GM06990 (cell line): Measurements from ENCODE around the gene TRMU.

Experiments used
- DNase-seq: peaks from one replicate; pipeline ENCODE4 v3.0.0-alpha.2; 2011; ENCODE audit not compliant: insufficient read length; ENCODE audit errors: extremely low read depth
- H3K27me3 ChIP-seq: replicated peaks from 2 replicates; pipeline ENCODE4 v1.6.0; 2011; ENCODE audit warnings: low read length; ENCODE audit not compliant: control insufficient read depth, insufficient read depth
- H3K36me3 ChIP-seq: 2 replicates; pipeline ENCODE4 v1.5.1; 2011; ENCODE audit warnings: low read length; ENCODE audit not compliant: control insufficient read depth, insufficient read depth
- H3K4me3 ChIP-seq: replicated peaks from 2 replicates; pipeline ENCODE4 v1.5.1; 2011; ENCODE audit warnings: low read depth, mild to moderate bottlenecking, control low read depth, low read length
- TF ChIP-seq, protein P1 (sequence below): IDR thresholded peaks from 2 replicates; pipeline ENCODE4 v1.5.1; 2011; ENCODE audit warnings: low read length, control low read depth, mild to moderate bottlenecking, inconsistent platforms; ENCODE audit not compliant: insufficient read depth, poor library complexity, severe bottlenecking

The TRMU gene

DNA sequence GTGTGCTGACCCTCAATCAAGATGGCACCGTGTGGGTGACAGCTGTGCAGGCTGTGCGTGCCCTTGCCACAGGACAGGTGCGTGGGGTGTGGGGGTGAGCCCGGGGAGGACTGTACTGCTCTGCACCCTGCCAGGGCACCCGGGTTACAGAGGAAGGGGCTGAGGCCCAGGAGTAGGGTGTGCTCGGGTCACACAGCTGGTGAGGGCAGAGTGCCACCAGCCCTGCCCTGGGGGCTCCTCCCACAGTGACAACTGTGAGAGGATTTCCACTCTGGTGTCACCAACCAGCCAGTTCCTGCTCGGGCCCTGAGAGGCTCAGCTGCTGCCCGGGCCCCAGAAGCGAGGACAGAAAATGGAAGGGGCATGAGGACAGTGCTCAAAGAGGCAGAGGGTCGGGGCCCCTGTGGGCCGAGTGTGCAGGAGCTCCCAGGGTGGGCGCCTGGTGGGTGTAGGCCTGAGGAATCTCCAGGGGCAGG lies 20.5 kb downstream of the TRMU start:
- H3K36me3 ChIP-seq, result peaks cover 38% of the 10 kb centered on the region
- no peak for DNase-seq
- TF ChIP-seq, protein P1, sequence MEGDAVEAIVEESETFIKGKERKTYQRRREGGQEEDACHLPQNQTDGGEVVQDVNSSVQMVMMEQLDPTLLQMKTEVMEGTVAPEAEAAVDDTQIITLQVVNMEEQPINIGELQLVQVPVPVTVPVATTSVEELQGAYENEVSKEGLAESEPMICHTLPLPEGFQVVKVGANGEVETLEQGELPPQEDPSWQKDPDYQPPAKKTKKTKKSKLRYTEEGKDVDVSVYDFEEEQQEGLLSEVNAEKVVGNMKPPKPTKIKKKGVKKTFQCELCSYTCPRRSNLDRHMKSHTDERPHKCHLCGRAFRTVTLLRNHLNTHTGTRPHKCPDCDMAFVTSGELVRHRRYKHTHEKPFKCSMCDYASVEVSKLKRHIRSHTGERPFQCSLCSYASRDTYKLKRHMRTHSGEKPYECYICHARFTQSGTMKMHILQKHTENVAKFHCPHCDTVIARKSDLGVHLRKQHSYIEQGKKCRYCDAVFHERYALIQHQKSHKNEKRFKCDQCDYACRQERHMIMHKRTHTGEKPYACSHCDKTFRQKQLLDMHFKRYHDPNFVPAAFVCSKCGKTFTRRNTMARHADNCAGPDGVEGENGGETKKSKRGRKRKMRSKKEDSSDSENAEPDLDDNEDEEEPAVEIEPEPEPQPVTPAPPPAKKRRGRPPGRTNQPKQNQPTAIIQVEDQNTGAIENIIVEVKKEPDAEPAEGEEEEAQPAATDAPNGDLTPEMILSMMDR, result no peak
- H3K27me3 ChIP-seq, result no peaks in the 10 kb centered on the region
- H3K4me3 ChIP-seq, result no peak overlapping the region

DNA sequence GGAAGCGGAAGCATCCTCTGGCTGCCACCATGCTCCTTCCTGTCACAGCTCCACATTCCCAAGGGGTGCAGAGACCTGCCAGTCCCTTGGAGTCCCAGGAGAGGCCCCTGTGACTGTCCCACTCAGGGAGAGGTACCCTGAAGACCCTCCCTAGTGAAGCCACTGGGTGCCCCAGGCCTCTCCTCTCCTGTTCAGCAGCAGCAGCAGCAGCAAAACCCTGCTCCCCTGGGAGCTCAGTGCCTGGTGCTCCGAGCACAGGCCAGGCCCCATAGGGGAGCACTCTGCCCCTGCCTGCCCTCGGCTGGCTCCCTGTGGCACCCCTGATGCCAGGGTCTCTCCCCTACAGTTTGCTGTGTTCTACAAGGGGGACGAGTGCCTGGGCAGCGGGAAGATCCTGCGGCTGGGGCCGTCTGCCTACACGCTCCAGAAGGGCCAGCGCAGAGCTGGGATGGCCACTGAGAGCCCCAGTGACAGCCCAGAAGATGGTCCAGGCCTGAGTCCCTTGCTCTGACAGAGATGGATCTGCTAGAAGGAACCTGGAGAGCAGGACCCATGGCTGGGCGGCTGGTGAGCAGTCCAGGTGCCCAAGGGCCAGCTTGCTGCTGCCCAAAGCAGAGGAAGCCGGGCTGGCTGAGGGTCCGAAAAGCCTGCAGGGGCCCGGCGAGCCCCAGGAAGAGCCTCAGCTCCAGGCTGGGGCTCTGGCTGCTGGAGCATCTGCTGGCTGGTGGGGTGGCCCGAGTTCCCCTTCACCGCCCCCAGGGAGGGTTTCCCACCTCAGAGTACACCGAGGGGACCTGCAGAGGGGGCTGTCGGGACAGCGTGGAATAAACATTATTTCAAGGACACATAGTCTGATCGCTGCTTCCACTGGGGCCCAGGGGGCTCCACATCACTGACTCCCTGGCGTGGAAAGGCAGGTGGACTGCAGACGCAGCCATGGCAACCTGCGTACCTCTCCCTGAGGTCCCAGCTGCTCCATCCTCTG lies 21.3 kb downstream of the TRMU start:
- H3K36me3 ChIP-seq, result peaks cover 31% of the 10 kb centered on the region
- no peak for DNase-seq
- no peaks in the 10 kb centered on the region for H3K27me3 ChIP-seq
- TF ChIP-seq, protein P1, result no peak
- H3K4me3 ChIP-seq, result no peak overlapping the region

GRCh38 chr22:46357711-46358520 lies 22.4 kb downstream of the TRMU start:
- DNase-seq, result no peak
- Histone ChIP-seq H3K4me3 (no peak overlapping the region), H3K27me3 (no peaks in the 10 kb centered on the region), H3K36me3 (peaks cover 27% of the 10 kb centered on the region)
- TF ChIP-seq, protein P1, result no peak

DNA sequence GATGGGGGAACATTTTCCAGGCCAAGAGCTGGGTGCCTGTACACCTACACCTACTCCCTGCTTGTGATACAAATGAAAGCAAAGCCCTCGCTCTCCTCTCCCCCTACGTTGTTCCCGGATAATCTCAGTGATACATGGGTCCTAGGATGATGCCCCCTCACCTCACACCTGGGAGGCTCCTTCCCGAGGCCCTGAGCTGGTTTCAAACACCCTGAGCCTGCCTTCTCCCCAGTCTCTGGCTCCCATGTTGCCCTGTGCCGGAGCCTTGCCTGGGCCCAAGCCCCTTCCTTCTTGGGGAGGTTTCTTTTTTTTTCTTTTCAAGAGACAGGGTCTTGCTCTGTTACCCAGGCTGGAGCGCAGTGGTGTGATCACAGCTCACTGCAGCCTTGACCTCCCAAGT lies 23.3 kb downstream of the TRMU start:
- no peak for DNase-seq
- Histone ChIP-seq H3K27me3 (no peaks in the 10 kb centered on the region), H3K4me3 (no peak overlapping the region), H3K36me3 (peaks cover 23% of the 10 kb centered on the region)
- TF ChIP-seq, protein P1, result no peak

DNA sequence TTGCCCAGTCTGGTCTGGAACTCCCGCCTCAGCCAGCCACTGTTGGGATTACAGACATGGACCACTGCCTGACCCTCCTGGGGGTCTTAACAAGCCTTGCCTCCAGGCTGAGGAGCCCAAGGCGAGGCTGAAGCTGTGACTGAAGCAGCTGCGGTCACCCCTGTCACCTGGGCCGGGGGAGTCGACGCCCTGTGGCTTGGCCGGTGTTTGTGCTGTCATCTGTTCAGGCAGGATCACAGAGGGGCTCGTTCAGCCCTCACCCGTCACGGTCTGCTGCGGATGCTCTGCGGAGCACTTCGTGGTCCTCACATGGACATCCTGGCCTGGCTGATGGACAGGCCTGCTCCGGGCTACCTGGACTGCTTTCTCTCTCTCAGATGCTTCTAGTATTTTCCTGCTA lies 23.8 kb downstream of the TRMU start:
- no peak for DNase-seq
- Histone ChIP-seq H3K27me3 (no peaks in the 10 kb centered on the region), H3K4me3 (no peak overlapping the region), H3K36me3 (peaks cover 19% of the 10 kb centered on the region)
- TF ChIP-seq, protein P1, result no peak
